Measurements from ENCODE around the gene TAPBP. TPM values are rescaled to one million over a fixed set of nuclear protein-coding genes. Genes with fewer than 3 reads are reported as not detected.
A peak's percentile ranks its signal among the peaks of the same experiment; 100 is the strongest.

Gene TAPBP
- total and polyA plus RNA-seq, 9 of the 15 experiments (the other 6 are each of a cell fraction or from before 2014, with no cell fraction given): 5.6 to 74.0 (median 22.3) TPM

- TF ChIP-seq ZNF133 (CRISPR knock-in tag; IDR thresholded peaks at IDR 0.05): no peak
- TF ChIP-seq ADNP (tag; IDR thresholded peaks at IDR 0.05): no peak
- TF ChIP-seq MTA1 (IDR thresholded peaks at IDR 0.05; ENCODE audit: borderline replicate concordance): peak; percentile 12; the same call in 1 of the 2 replicates
- no peak for TF ChIP-seq MAFK (IDR thresholded peaks at IDR 0.05; ENCODE audit: low read length)
- no peak for TF ChIP-seq PCBP2 (IDR thresholded peaks at IDR 0.05; ENCODE audit: low read depth, low read length, poor library complexity, severe bottlenecking)
- TF ChIP-seq RBM15 (IDR thresholded peaks at IDR 0.05; ENCODE audit: insufficient read depth, low read length): no peak
- no peak for TF ChIP-seq ATF2 (CRISPR knock-in tag; IDR thresholded peaks at IDR 0.05)
- TF ChIP-seq HMG20B (CRISPR knock-in tag; IDR thresholded peaks at IDR 0.05): no peak
- TF ChIP-seq ARID3B (CRISPR knock-in tag; IDR thresholded peaks at IDR 0.05; ENCODE audit: borderline replicate concordance): no peak
- TF ChIP-seq ATF4 (CRISPR knock-in tag; IDR thresholded peaks at IDR 0.05): no peak
- TF ChIP-seq ZNF717 (CRISPR knock-in tag; IDR thresholded peaks at IDR 0.05): no peak
- TF ChIP-seq MXI1 (IDR thresholded peaks at IDR 0.05; ENCODE audit: low read depth, low read length): peak; percentile 90
- no peak for TF ChIP-seq SOX6 (IDR thresholded peaks at IDR 0.05)
- TF ChIP-seq NUFIP1 (IDR thresholded peaks at IDR 0.05; ENCODE audit: partially characterized antibody): no peak
- no peak for TF ChIP-seq NFIC (IDR thresholded peaks at IDR 0.05)
- no peak for TF ChIP-seq ZNF830 (CRISPR knock-in tag; IDR thresholded peaks at IDR 0.05)
- TF ChIP-seq PHF20 (IDR thresholded peaks at IDR 0.05; ENCODE audit: partially characterized antibody): no peak
- TF ChIP-seq ZNF655 (CRISPR knock-in tag; IDR thresholded peaks at IDR 0.05): no peak
- no peak for TF ChIP-seq POLR2B (IDR thresholded peaks at IDR 0.05; ENCODE audit: low read depth, partially characterized antibody)
- no peak for TF ChIP-seq CBFB (CRISPR knock-in tag; IDR thresholded peaks at IDR 0.05)
- no peak for TF ChIP-seq DPF2 (IDR thresholded peaks at IDR 0.05)
- TF ChIP-seq CREBBP (IDR thresholded peaks at IDR 0.05; ENCODE audit: low read depth, low read length): no peak
- no peak for TF ChIP-seq ZNF212 (CRISPR knock-in tag; IDR thresholded peaks at IDR 0.05)
- TF ChIP-seq ZBTB33 (CRISPR knock-in tag; IDR thresholded peaks at IDR 0.05): no peak
These were observed 651 bp upstream of the TAPBP start (continued) for GRCh38 chr6:33314515-33314942.

Data from K562 (cell line).